ENCODE data around the gene SLC66A2.
"Not testable (repeated sequence)": the region's sequence is repeated elsewhere in the genome, so short reads cannot be mapped to it uniquely, and the experiment has no call there.

SLC66A2 gene

DNA sequence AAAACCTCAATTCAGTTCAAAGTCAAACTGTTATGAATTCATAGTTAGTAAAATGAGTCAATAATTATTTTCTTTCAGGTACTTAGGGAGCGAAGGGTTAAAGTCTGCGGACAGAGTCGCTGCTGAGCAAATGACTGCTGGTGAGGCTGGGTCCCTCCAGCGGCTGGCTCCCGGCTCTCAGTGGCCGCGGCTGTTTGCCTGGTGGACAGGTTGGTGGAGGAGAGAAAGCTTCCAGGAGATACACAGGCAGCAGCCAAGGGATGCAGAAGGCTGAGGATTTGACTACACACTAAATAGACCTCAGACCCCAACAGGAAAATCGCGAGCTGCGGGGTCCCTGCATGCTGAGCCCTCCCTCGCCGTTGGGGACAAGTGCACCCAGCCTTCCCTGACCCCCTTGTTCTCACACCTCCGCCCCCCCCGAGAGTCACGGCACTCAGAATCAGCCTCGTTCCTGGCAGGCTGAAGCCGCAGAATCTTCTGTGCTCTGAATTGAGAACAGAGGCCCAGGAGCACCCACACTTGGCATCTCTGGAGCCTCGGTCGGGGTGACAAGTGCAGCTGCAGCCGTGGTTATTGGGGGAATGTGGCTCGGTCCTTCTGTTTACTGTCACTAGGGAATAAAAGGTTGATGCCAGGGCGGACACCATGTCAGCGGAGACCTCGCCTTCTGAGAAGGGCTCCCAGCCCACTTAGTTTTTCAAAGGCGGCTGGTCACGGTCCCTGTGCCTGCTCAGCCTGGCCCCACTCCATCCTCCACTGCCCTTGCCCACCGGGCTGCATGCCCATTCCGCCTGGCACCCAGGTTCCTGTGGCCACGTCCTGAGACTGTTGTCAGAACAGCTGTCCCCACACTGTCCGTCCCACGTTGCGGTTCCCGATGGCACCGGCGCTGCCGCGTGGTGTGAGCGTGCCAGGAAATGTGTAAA, 74.0 kb downstream of the SLC66A2 start:
- DNase-seq, result no peak

DNA sequence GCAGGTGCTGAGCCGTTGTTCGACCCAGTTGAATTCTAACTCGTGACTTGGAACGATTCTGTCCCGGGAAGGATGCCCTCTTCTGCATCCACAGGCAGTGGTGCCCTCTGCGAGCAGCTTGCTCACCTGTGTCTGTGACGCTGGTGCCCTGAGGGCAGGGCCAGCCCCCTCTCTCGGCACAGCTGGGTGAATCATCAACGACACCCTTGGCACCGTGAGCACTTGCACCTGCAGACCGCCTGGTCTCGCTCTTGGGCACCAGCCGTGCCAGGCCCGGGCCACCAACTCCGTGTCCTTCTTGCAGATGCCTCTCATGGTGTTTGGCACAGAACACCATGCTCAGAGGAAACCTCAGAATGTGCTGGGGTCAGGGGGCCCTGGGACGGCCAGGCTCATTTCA, 75.0 kb downstream of the SLC66A2 start:
- peak; percentile 13 for DNase-seq

DNA sequence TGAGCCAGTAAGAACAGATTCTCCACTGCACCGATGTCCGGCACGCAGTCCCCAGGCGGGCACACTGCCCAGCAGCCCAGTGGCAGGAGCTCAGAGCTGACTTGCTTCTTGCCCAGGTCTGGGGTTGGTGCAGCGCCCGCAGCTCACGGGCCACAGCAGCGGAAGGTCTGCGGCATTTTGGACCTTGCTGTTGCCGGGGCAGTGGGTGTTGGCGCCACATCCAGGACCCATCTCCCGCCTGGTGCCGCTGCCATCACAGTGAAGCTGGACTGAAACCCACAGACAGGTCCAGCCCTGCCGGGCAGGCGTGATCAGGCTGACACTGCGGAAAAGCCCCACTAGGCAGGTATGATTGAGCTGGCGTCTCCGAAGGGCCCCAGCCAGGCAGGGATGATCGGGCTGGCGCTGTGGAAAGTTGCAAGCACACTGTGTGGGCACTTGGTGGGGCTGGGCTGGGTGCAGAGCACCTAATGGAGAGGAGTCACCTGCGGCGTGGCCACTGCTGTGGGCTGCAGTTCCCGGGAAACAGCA, 75.5 kb downstream of the SLC66A2 start:
- DNase-seq, result no peak

DNA sequence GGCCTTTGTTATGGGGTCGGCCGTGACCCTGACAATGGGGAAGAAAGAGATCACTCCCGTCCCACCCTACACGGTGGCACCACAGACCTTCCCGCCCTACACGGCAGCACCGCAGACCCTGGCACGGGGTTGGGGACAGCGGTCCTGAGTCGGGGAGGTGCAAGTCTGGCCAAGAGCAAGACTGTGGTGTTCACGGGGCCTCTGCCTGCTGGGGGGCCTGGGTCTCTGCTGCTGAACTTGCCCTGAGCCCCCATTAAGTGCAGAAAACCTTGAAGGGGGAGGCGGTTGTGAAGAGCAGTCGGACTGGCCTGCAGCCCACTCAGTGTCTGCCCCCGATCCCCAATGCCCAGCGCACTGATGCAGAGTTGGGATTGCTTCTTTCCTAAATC, 75.9 kb downstream of the SLC66A2 start:
- no peak for DNase-seq

DNA sequence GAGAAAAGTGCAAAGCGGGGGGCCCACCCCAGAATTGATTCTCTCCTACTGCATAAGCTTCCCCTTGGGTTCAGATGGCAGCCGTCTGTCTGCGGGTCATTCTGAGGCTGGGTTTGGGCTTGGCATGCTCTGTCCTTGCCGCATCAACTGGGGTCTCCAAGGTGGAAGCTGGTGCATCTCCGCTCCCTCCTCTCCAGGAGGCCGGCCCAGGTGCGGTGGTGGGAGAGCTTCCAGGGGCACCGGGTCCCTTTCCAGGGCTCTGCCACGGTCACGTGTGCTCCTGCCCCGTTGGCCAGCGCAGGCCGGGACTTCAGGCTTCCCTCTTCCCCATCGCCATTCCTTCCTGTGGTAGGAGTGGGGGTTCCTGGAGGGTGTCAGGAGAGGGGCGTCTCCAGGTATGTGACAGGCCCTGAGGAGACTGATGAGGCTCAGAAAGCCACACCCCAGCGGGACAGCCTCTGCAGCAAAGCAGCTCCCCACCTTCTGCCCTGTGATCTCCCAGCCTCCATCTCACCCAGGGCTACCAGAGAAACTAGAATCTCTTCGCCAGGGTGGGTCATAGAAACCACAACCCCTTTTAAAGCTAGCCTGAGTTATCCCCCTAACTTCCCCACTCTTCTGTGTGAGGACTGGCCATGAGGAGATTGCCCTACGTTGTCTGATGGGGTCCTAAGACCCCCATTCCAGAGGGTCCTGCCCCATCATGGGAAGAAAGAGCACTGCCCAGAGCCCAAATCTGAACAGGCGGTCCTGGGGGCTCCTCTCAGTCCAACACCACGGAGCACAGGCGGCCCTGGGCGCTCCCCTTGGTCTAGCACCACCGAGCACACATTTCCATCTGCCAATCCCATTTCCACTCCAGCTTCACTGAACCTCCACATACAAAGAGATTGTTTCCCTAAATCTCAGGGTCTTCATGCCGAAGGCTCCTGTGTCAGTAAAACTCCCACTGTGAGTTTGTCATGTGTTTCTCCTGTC, 76.6 kb downstream of the SLC66A2 start:
- DNase-seq, result no peak

DNA sequence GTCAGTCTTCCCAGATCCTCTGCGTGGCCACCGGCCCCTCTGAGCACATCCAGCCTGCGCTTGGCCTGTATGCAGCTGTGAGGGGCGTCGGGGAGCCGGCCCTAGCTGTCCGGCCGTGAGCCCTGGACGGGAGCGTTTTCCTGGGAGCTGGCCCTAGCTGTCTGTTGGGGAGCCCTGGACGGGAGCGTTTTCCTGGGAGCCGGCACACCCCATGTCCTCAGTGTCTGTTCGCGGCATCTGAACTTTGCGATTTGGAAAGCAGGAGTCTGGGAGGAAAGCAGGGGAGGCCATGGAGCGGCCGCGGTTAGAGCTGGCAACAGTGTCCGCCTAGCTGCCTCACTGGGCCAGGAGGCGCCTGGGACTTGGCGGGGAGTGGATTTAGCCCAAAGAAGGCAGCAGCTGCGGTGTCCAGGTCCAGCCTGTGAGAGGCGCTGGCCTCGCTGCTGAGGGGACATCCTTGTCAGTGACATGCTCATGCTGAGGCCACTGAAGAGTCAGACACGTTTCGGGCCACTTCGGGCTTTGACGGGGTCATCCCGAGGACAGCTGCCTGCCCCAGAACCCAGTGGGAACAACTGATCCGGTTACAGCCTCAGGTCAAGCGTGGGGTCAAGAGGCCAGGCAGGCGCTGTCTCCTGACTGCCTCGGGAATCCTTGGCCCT, 77.9 kb downstream of the SLC66A2 start:
- DNase-seq, result no peak

DNA sequence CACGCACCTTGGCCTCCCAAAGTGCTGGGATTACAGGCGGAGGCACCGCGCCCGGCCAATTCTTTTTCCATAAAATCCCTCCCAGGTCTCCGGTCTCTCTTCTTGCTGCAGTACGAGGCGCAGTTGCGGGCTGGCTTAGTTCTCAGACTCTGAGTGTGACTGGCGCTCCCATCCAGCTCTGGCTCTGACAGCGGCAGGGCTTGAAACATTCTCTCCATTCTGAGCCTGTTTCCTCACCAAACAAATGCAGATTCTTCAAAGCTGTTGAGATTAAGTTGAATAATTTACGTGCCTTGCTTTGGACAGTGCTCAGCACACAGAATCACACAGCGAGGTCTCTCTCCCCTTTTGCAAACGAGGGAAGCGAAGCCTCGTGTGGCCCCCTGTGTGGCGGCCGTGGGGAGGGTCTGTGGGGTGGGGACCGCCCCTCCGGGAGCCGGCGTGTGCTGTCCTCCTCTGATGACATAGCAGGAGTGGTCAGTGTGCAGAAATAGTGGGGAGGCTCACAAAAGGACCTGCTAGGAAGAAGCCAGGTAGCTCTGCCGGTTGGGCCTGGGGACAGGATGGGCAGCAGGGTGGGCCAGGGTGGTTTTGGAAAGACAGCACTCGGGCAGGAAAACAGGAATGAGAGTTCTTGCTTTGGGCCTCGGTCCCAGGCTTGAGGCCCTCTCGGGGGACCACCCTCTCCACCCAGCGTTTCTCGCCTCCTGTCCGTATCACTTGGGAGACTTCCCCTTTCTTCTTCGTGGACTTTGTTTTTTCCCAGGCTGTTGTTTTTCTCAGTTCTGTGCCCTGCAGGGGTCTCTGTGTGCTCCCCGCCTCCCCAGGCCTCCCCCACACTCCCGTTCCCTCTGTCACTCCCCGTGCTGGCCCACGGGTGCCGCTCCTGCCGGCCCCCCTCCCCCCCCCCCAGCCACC, 78.7 kb downstream of the SLC66A2 start:
- no peak for DNase-seq

DNA sequence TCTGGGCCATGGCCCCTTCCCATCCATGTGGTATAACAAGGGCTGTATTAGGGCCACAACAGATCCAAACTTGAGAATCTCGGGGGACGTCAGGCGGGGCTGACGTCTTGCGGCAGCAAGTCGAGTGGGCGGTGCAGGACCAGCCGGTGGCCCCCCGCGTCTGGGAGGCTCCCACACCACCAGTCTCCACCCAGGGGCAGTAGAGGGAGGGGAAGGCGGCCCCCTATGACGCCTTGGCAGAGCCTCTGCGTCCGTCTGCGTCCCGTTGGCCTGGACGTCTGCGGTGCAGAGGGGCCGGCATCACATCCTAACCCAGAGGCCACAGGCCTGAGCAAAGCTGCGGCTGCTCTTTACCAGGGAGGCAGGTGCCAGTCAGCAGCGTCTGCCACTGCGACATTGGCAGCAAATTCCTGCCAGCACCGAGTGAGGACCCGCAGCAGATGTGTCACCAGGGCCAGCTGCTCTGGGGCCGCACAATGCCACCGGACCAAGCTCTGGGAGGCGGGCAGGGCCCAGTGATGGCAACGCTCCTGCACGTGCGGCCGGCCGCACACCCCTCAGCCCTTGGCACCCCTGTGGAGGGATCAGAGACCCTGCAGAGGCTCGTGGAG, 79.9 kb downstream of the SLC66A2 start:
- no peak for DNase-seq

DNA sequence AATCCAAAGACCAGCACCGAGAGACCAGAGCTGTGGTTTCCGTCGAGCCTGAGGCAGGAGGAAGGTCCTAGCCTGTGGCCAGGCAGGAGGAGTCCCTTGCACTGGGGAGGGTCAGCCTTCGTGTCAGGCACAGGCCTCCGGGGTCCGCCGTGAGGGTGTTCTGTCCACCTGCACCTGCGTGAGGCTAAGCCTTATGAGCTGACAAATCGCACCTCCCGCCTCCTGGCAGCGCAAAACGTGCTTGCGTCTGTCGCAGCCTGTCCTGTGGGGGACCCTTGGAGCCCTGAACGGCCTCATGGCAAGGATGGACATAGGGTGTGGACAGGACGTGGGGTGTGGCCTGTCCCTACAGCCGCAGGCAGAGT, 80.4 kb downstream of the SLC66A2 start:
- DNase-seq, result no peak

DNA sequence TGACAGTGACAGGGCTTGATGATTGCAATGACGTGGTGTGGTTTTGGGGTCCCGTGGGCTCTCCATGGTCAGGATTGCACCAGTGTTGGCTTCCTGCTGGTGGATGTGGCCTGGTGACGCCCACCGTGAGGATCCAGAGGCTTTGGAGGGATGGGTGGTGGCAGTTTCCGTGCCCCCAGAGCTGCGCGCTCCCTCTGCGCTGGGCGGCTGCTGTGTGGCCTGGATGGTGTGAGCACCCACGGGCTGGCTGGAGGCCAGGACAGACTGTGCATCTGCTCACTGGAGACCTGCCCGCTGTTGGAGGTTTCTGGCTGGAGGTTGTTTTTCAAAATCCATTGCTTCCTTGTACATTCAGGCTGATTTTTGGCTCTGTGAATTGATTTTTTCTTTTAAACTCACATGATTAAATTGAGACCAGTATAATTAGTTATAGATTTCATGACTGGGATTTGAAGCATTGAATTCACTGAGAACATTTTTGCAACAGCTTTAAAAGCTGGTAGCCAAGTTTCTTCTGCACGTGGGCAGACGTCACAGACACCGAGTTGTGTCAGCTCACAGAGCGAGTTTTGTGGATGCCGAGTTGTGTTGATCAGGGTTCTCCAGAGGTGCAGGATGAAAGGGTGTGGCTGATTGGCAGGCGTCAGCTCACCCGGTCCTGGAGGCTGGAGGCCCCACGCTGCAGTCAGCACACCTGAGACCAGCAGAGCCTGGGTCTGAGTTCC, 81.0 kb downstream of the SLC66A2 start:
- no peak for DNase-seq

DNA sequence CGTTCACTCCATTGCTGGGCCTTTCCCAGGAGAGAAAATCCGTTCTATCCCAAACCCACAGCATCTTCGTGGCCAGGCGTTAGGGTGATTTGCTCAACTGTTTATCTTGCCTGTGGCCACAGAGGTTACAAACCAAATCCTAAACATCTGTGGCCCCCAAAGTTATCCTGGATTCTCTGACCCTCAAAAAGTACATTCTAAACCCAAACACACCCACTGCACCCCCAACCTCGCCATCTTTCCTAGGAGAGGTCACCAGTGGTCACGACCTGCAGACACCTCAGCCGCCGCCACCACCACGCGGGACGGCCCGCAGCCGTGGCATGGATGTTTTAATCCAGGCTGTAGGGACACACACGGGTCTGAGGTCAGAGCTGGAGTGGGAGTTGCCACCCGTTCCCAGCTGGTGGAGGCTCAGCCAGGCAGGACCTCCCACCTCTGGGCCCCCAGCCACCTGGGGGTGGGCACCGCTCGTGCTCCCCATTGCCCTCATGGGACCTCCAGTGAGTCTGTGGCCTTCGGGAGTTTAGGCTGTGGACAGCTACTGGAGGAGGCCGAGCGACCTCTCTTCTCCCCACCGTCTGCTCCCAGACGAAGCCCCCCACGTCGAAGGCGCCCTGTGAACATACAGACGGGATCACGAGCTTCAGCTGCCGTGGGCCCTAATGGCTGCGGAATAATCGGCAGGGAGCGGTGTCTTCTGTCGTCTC, 81.7 kb downstream of the SLC66A2 start:
- DNase-seq, result no peak

DNA sequence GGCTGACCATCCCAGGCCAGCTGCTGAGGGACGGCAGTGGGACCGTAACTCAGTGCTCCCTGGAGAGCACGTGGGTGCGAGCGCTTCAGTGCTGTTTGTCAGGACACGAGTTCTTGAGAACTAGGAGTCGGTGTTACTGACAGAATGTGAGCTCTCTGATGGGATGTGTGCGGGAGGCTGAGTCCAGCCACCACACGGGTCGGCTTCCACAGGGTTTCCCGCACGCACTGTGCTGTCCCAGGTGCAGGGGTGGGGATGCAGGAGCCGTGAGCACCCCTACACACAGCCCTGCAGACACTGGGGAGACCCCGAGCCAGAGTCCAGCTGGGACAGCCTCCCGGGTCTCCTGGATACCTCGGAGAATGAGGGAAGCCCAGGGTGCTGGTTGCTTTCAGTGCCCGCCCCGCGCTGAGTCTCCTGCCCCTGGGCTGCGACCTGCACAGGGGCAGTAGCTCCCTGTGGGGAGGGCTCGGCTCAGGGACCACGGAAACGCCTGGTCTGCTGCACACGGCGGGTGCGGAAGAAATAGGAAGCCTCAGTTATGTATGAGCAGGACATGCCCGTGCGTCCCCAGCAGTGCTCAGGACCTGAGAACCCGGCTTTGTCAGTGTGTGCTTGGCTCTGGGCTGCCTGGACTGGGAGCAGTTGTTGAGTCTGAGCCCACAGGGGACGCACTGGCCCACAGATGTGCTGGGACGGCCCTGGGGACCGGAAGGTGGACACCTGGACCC, 82.5 kb downstream of the SLC66A2 start:
- no peak for DNase-seq

DNA sequence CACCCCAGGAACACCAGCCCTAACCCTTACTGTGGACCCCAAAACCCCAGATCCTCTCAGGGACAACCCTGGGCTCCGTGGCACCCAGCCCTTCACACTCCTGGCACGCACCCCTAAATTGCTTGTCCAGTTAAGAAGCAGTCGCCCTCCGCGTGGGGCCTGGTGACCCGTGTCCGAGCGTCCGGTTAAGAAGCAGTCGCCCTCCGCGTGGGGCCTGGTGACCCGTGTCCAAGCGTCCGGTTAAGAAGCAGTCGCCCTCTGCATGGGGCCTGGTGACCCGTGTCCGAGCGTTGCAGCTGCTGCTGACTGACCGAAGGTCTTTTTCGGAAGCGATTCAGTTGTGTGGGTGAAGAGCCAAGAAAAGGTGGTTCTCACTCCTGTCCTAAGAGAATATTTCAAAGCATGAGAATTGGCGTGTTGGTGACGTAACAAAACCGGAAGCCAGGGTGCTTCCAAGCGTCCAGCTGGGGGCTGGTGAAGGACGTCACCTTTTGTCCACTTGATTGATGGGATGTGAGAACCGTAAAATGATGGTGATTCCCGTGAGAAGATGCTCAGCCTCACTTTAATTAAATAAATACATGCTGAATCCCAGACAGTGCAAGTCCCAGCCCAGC, 83.2 kb downstream of the SLC66A2 start:
- no peak for DNase-seq

DNA sequence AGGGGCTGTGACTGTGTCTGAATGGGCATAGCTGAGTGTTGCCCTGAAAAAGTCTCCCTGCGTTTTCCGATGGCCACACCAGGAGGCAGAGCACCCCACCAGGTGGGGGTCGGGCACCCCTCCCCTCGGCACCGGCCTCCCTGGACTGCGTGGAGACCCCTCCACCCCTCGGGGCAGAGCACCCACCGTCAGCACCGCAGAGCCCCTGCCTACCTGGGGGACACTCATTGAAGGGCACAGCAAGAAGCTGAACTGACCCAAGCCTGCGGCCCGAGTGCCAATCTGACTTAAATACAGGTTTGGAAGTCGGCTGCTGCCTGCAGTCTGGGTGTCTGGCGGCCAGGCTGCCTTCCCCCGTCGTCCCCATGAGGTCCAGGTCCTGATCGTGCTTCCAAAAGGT, 83.8 kb downstream of the SLC66A2 start:
- DNase-seq, result no peak

DNA sequence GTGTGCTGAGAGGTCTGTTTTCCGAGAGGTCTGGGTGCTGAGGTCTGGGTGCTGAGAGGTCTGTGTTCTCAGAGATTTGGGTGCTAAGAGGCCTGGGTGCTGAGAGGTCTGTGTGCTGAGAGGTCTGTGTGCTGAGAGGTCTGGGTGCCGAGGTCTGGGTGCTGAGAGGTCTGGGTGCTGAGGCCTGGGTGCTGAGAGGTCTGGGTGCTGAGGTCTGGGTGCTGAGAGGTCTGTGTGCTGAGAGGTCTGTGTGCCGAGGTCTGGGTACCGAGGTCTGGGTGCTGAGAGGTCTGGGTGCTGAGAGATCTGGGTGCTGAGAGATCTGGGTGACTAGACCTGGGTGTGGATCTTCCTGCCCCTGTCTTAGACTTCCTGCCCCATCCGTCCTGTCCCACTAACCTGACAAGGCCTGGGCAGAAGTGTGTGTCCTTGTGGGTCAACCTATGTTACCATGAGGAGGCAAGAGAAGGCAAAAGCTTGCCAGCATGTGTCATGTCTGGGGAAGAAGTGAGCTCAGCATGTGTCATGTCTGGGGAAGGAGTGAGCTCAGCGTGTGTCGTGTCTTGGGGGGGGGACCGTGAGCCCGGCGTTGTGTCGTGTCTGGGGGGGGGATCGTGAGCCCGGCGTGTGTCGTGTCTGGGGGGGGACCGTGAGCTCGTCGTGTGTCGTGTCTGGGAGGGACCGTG, 84.4 kb downstream of the SLC66A2 start:
- DNase-seq, result no peak

DNA sequence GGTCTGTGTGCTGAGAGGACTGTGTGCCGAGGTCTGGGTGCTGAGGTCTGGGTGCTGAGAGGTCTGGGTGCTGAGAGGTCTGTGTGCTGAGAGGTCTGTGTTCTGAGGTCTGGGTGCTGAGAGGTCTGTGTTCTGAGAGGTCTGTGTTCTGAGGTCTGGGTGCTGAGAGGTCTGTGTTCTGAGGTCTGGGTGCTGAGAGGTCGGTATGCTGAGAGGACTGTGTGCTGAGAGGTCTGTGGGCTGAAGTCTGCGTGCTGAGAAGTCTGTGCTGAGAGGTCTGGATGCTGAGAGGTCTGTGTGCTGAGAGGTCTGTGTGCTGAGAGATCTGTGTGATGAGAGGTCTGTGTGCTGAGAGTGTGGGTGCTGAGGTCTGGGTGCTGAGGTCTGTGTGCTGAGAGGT, 85.5 kb downstream of the SLC66A2 start:
- DNase-seq, result not testable (repeated sequence)

DNA sequence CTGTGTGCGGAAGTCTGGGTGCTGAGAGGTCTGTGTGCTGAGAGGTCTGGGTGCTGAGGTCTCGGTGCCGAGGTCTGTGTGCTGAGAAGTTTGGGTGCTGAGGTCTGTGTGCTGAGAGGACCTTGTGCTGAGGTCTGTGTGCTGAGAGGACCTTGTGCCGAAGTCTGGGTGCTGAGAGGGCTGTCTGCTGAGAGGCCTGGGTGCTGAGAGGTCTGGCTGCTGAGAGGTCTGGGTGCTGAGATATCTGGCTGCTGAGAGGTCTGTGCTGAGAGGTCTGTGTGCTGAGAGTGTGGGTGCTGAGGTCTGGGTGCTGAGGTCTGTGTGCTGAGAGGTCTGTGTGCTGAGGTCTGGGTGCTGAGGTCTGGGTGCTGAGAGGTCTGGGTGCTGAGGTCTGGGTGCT, 86.5 kb downstream of the SLC66A2 start:
- not testable (repeated sequence) for DNase-seq

Measured in NCI-H69 (cell line).